ENCODE measurements around the gene STK32C.
"Not testable (repeated sequence)": the region's sequence is repeated elsewhere in the genome, so short reads cannot be mapped to it uniquely, and the experiment has no call there.

- not testable (repeated sequence) for TF ChIP-seq POLR2AphosphoS5 (IDR thresholded peaks at IDR 0.05; ENCODE audit: borderline replicate concordance, low read depth, low read length); EZH2 (IDR thresholded peaks at IDR 0.05); FOXP2 (optimal IDR thresholded peaks at IDR 0.05; ENCODE audit: control extremely low read depth, extremely low read length, insufficient read depth)
Measured at GRCh38 chr10:132160834-132161622, 146.7 kb downstream of the STK32C start.

Measured in SK-N-MC (cell line).